HG03354 (cell line): ENCODE results near the gene GPSM3.
"Not testable (repeated sequence)": the region's sequence is repeated elsewhere in the genome, so short reads cannot be mapped to it uniquely, and the experiment has no call there.

ENCODE experiments used
- ATAC-seq: cut with Tn5 transposase; IDR thresholded peaks from one replicate; pipeline ENCODE4 v1.9.1; 2021; ENCODE audit warnings: mild to moderate bottlenecking; ENCODE audit not compliant: unreplicated experiment, poor library complexity, severe bottlenecking

The GPSM3 gene

DNA sequence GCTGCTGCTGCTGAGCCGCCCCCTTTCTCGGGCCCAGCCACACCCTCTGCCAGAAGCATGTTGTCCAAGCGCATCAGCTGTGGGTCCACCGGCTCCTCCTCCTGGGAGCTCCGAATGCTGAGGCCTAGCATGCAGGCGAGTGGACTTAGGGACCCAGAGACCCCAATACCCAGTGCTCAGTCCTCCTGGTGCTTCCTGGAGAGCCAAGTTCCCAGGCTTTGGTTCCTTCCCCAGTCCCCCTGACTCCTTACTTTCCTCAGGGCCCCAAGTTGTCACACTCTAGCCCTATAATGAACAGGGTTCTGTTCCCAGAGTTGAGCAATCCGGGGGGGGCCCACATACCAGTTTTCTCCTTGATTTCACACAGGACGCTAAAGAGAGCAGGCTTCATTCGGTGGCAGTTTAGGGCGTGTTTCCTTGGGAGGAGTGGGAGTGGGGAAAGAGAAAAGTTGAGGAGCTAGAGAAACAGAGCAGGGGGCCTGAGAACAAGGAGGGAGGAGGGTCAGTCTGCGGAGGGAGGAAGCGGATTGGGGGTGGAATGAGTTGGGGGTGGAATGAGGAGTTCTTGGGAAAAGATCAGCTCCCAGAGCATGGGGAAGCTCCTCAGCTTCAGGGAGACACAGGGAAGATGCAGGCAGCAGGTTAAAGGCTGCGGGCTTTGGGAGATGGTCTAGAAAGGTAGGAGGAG is 3.9 kb downstream of the GPSM3 start:
- ATAC-seq = no peak

- ATAC-seq = not testable (repeated sequence)
These were observed 4.6 kb downstream of the GPSM3 start for GRCh38 chr6:32187725-32188380.

- ATAC-seq = no peak
These were observed 5.3 kb downstream of the GPSM3 start for GRCh38 chr6:32187009-32187709.

GRCh38 chr6:32186151-32186840 is 6.1 kb downstream of the GPSM3 start:
- ATAC-seq = not testable (repeated sequence)

- not testable (repeated sequence) for ATAC-seq
These were observed 6.7 kb downstream of the GPSM3 start for GRCh38 chr6:32185681-32186131.

DNA sequence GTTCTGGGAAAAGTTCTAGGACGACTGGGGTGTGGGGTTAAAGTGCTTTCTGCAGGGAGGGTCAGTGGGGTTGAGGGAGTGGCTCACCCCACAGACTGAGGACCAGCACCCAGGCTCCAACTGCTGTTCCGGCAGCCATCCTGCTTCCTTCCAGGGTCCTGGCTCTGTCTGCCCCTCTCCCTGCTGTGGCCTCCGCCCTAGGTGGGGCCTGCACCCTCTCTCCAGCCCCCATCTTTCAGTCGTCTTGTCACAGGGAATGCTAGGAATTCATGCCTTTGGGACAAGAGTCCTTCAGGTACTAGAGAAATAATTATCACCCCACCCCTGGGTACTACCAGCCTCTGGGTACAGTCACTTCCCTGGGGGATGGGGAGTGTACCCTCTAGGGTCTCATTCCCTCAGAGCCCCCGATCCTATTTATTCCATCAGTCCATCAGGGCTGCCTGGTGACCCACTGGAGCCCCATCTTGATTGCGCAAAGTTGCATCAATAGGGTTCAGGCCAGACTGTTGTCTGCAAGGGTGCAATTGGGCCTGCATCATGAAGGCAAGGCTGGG is 8.3 kb downstream of the GPSM3 start, which contains the start of gene AGER:
TSS of gene AGER (minus strand) at position 170 of the 557 bp plus-strand sequence. CDS start at position 139, 31 bp downstream.
- ATAC-seq = no peak

- no peak for ATAC-seq
These were observed 8.9 kb downstream of the GPSM3 start for GRCh38 chr6:32183483-32184083.

GRCh38 chr6:32183030-32183429 is 9.4 kb downstream of the GPSM3 start:
- no peak for ATAC-seq

DNA sequence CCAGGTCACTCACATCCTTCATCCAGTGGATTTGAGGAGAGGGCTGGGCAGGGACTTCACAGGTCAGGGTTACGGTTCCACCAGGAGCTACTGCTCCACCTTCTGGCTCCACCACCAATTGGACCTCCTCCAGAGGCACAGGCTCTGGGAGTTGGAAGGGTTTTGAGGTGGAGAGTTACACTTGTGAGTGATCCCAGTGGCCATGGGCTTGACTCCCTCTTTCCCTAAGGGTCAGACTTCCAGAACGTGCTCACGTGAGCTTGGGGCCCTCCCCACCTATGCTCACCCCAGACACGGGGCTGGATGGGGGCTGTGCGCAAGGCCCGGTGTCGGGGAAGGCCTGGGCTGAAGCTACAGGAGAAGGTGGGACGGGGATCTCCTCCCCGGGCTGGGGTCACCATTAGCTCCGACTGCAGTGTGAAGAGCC is 9.9 kb downstream of the GPSM3 start:
- ATAC-seq = no peak

DNA sequence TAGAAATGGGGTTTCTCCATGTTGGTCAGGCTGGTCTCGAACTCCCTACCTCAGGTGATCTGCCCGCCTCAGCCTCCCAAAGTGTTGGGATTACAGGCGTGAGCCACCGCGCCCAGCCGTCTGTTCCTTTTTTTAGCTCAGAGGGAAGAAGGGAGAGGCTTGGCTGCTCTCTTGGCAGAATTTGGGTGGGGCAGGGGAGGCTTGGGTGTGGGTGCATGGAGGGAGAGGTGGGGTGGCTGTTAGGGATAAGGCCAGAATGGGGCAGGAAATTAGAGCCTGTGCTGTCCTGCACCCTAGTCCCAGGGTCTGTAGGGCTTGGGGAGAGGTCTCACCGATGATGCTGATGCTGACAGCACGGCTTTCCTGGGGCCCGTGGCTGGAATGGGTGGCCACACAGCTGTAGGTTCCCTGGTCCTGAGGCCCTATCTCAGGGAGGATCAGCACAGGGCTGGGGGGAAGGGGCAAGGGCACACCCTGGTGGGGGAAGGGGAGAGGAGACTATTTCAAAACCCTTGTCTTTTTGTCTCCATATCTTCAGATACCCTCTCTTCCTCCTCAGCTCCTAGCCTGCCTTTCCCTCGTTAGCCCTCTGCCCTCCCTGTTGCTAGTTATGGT is 10.4 kb downstream of the GPSM3 start:
- ATAC-seq = no peak

DNA sequence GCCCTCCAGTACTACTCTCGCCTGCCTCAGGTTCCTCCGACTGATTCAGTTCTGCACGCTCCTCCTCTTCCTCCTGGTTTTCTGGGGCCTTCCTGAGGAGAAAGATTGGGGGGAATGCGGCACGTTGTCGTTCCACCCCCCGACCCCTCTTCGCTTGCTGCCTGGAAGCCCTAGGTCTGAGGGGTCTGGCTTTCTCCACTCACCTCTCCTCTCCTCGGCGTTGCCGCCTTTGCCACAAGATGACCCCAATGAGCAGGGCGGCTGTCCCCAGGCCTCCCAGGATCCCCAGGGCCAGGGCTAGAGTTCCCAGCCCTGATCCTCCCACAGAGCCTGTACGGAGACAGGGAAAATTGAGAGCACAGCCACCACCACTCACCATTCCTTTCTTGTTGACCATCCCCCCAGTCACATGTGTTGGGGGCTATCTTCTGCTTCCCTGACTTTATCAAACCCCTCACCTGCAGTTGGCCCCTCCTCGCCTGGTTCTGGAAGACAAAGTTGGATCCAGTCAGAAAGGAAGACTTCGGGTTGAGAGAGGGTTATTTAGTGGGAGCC is 11.2 kb downstream of the GPSM3 start:
- ATAC-seq = no peak

DNA sequence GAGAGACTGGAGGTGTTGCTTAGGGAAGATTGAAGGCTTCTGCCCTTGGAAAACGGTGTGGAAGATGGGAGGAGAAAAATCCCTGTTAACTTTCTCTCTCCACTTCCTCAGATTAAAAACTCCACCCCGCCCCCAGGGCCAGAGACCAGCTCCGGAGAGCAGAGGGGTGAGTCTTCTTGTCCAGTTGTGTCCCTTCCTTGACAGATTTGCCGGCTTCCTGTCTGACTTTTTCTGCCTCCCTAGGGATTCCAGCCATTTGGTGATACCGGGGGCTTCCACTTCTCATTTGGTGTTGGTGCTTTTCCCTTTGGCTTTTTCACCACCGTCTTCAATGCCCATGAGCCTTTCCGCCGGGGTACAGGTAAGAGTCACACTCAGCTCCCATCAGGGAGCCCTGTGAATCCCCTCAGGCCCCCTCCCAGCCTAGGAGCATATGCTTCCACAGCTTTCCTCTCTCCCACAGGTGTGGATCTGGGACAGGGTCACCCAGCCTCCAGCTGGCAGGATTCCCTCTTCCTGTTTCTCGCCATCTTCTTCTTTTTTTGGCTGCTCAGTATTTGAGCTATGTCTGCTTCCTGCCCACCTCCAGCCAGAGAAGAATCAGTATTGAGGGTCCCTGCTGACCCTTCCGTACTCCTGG is 12.6 kb downstream of the GPSM3 start:
- no peak for ATAC-seq

DNA sequence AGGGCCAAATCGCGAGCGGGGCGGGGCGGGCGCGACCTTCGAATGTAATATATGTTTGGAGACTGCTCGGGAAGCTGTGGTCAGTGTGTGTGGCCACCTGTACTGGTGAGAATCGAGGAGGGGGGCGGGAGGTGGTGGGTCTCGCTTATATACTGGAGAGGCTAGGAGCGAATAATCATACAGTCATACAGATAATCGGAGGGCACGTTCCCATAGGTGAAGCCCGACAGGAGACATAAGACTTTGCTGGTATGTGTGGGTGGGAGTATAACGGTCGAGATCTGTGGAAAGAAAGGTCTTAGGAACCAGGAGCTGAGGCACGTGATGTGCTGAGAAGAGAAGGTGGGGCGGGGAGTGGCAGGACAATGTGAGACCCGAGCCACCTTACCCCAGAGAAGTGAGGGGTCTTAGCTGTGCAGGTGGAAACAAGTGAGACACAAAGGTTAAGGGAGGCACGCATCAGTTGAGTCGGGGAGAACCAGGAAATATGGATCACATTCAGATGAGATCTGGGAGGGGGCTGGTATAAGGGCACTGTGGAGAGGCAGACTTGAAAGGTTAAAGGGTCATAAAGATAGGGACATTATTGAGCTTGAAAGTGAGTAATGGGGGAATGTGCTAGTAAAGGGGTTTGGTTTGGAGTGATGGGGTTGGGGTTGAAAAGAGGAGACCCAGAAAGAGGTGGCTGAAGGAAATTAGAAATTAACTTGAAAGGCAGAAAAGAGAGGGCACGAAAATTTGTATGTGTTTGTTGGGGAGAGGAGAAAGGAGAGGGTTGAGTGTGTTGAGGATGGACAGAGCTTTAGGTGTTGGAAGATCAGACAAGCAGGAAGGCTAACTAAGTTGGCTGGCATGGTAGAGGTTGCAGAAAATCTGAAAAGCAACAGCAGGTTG is 13.6 kb downstream of the GPSM3 start:
- ATAC-seq = no peak

DNA sequence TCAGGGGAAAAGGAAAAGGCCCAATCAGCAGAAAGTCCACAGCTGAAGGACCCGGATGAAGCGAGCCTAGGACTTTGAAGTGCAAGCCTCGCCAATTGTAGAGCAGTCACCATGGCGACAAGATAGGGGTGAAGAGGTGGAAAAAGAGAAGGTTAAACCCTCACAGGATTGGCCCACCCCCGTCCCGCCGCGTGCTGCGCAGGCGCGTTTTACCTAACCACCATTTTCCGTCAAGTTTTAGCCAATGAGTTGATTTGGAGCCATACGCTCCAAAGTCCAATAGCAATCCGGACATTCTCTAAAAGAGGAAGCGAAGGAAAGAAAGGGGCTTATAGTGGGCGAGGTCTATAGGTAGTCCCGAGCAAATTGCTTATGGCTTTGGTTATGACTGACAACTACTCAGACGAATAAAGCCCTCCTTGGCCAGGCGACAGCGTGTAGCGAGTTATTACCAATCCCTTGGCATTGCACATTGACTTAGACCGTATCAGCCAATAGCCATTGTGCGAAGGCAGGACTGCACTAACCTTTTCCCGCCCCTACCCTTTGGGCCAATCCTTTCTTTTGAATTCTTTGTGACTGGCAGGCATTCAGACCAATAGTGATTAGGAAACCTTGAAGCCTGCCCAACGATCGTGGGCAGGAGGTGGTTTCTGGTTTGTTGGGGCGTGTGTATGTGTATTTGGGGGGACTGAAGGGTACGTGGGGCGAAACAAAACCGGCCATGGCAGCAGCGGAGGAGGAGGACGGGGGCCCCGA is 14.5 kb downstream of the GPSM3 start, which contains the start of gene RNF5:
TSS of gene RNF5 (plus strand) at position 618 of the 759 bp plus-strand sequence. CDS start at position 725, 107 bp downstream.
- ATAC-seq = peak; percentile 83

GRCh38 chr6:32177183-32177787 is 15.2 kb downstream of the GPSM3 start:
- peak; percentile 11 for ATAC-seq
